Gastrocnemius medialis (tissue), 4 donors: ENCODE data around the gene CRYBA1. TPM values are rescaled to one million over a fixed set of nuclear protein-coding genes. Genes with fewer than 3 reads are reported as not detected.

Source experiments
- ATAC-seq, 2 donors: fragments of 150-250 bp; one replicate each; pipeline ENCODE4 v1.9.1; 2016
- DNase-seq, 2 donors: peaks; one replicate each; pipeline ENCODE4 v3.0.0-alpha.2; 2019
- H3K27ac ChIP-seq, 4 donors: fragments of 200-600 bp; sonication (generic); 1 replicate in 1 of 4; 2 replicates in 3 of 4; pipeline ENCODE4 v1.5.1; 2016 to 2018; ENCODE audit warnings: mild to moderate bottlenecking in 2 of 4, moderate library complexity in 1 of 4
- H3K27me3 ChIP-seq, 3 donors: fragments of 200-600 bp; sonication (generic) in 2 of 3; 1 replicate in 1 of 3; 2 replicates in 2 of 3; pipeline versions ENCODE4 v1.5.1 to v1.6.0; 2016 to 2019; ENCODE audit warnings: mild to moderate bottlenecking in 1 of 3, moderate library complexity in 1 of 3
- H3K36me3 ChIP-seq, 2 donors: fragments of 200-600 bp; sonication (generic) in 1 of 2; one replicate each; pipeline ENCODE4 v1.5.1; 2017 to 2018
- H3K4me1 ChIP-seq, 2 donors: fragments of 200-600 bp; sonication (generic) in 1 of 2; one replicate each; pipeline ENCODE4 v1.5.1; 2016 to 2017; ENCODE audit warnings: mild to moderate bottlenecking in 2 of 2
- H3K4me3 ChIP-seq, 4 donors: fragments of 200-600 bp; sonication (generic) in 3 of 4; 1 replicate in 1 of 4; 2 replicates in 3 of 4; pipeline ENCODE4 v1.5.1; 2016 to 2019; ENCODE audit warnings: mild to moderate bottlenecking in 2 of 4
- H3K9me3 ChIP-seq, 3 donors: fragments of 200-600 bp; sonication (generic) in 2 of 3; 1 replicate in 1 of 3; 2 replicates in 2 of 3; pipeline ENCODE4 v1.5.1; 2016 to 2019
- POLR2A ChIP-seq, 2 donors: fragments of 450-650 bp; IDR thresholded peaks; one replicate each; pipeline ENCODE4 v1.6.1; 2017; ENCODE audit warnings: antibody characterized with exemption in 2 of 2, mild to moderate bottlenecking in 2 of 2, moderate library complexity in 2 of 2
- in situ Hi-C, 4 donors: fragments of 200-750 bp; cut with MboI; loops; one replicate each; pipeline versions ENCODE4 v1.15.0 to v1.8.0; 2017; ENCODE audit warnings: low sequenced_read_pairs in 4 of 4
- intact Hi-C: fragments of 100-400 bp; cut with DNase I; formaldehyde crosslinking; loops from one replicate; pipeline ENCODE4 v1.15.1; 2023; ENCODE audit warnings: low total_unique reads
- total RNA-seq, 4 donors: library from RNA; depleted of rRNA; stranded (reverse); fragments of >200 nt; gene quantifications; one replicate each; pipeline versions ENCODE4 v1.1.0 to v1.2.3, GENCODE V29; 2016
- TF ChIP-seq, protein P1 (sequence below), 5 experiments: fragments of 450-650 bp in 3 of 5; fragments of 200-600 bp in 2 of 5; sonication (generic) in 2 of 5; IDR thresholded peaks in 4 of 5; conservative IDR thresholded peaks in 1 of 5; 1 replicate in 4 of 5; 2 replicates in 1 of 5; pipeline ENCODE4 v1.5.1; 2016 to 2019; ENCODE audit warnings: antibody characterized with exemption in 5 of 5, mild to moderate bottlenecking in 3 of 5, moderate library complexity in 3 of 5

The CRYBA1 gene
- total RNA-seq, 4 donors from 2014 or later = not detected

- Histone ChIP-seq H3K4me1 (no peaks in the 10 kb centered on the region), H3K4me3 (no peak overlapping the region), H3K27me3 (no peaks in the 10 kb centered on the region), H3K27ac (no peak overlapping the region), H3K9me3 (no peaks in the 10 kb centered on the region), H3K36me3 (no peaks in the 10 kb centered on the region)
- in situ Hi-C loops (no loop called here), intact Hi-C loops (no loop called here)
- no peak for ATAC-seq
- TF ChIP-seq, protein P1, sequence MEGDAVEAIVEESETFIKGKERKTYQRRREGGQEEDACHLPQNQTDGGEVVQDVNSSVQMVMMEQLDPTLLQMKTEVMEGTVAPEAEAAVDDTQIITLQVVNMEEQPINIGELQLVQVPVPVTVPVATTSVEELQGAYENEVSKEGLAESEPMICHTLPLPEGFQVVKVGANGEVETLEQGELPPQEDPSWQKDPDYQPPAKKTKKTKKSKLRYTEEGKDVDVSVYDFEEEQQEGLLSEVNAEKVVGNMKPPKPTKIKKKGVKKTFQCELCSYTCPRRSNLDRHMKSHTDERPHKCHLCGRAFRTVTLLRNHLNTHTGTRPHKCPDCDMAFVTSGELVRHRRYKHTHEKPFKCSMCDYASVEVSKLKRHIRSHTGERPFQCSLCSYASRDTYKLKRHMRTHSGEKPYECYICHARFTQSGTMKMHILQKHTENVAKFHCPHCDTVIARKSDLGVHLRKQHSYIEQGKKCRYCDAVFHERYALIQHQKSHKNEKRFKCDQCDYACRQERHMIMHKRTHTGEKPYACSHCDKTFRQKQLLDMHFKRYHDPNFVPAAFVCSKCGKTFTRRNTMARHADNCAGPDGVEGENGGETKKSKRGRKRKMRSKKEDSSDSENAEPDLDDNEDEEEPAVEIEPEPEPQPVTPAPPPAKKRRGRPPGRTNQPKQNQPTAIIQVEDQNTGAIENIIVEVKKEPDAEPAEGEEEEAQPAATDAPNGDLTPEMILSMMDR (IDR thresholded peaks at IDR 0.05 in 4 of 5, conservative IDR thresholded peaks at IDR 0.05 in 1 of 5) = no peak
- no peak for TF ChIP-seq POLR2A (IDR thresholded peaks at IDR 0.05)
- DNase-seq = no peak
Measured at GRCh38 chr17:29235904-29236303, 10.8 kb upstream of the CRYBA1 start.

DNA sequence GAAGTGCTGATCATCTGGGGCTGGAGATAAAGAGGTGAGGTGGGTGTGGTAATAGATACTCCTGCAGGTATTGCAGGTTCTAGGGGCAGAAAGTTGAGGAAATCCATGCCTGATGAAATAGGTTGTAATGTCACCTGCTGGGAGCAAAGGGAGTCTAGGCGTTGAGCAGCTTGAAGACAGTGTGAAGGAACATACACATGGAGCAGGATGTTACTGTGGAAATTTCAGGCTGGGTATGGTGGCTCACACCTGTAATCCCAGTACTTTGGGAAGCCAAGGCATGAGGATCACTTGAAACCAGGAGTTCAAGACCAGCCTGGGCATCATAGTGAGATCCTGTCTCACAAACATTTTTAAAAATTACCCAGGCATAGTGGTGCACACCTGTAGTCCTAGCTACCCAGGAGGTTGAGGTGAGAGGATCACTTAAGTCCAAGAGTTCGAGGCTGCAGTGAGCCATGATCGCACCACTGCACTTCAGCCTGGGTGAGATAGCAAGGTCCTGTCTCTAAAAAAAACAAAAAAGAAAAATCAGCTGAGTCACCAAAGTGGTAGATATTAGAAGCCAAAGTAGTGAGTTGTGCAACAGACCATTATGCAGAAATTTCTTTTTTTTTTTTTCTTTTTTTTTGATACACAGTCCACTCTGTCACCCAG is 9.1 kb upstream of the CRYBA1 start:
- TF ChIP-seq POLR2A (IDR thresholded peaks at IDR 0.05) = no peak
- TF ChIP-seq, protein P1 (IDR thresholded peaks at IDR 0.05 in 4 of 5, conservative IDR thresholded peaks at IDR 0.05 in 1 of 5) = no peak
- in situ Hi-C loops = no loop called here
- Histone ChIP-seq H3K9me3 (no peaks in the 10 kb centered on the region), H3K4me3 (no peak overlapping the region), H3K27me3 (no peaks in the 10 kb centered on the region), H3K4me1 (no peaks in the 10 kb centered on the region), H3K27ac (no peak overlapping the region), H3K36me3 (no peaks in the 10 kb centered on the region)
- ATAC-seq (no peak), DNase-seq (no peak)
- intact Hi-C loops = no loop called here

DNA sequence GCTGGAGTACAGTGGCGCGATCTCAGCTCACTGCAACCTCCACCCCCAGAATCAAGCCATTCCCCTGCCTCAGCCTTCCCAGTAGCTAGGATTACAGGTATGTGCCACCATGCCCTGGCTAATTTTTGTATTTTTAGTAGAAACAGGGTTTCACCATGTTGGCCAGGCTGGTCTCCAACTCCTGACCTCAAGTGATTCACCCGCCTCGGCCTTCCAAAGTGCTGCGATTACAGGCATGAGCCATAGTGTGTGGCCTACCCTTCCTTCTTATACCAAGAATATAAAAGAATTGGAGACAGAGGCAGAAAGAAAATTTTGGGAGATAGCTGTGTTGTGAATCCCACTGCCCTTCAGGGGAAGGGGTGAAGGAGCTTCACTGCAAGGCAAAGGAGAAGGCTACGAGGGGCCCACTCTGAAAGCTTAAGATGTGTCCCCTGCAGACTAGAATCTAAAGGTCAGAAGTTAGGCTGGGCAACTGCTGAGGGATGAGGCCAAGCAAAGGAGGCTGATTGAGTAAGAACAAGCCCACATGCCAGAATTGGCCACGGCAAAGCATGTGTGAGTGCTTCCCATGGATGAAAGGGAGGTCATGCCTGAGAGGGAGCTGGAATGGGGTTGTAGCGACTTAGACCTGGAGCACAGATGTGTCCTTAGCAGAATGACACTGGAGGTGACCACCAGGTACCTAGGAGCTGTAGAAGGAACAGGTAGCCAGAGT is 8.4 kb upstream of the CRYBA1 start:
- ATAC-seq = no peak
- Histone ChIP-seq H3K27me3 (no peaks in the 10 kb centered on the region), H3K36me3 (no peaks in the 10 kb centered on the region), H3K9me3 (no peaks in the 10 kb centered on the region), H3K4me3 (no peak overlapping the region), H3K27ac (no peak overlapping the region), H3K4me1 (no peaks in the 10 kb centered on the region)
- peak in 1 of 2 donors; percentile 24 for DNase-seq
- in situ Hi-C loops (no loop called here), intact Hi-C loops (no loop called here)
- TF ChIP-seq, protein P1 (IDR thresholded peaks at IDR 0.05 in 4 of 5, conservative IDR thresholded peaks at IDR 0.05 in 1 of 5) = no peak
- no peak for TF ChIP-seq POLR2A (IDR thresholded peaks at IDR 0.05)

- ATAC-seq (no peak), DNase-seq (no peak)
- Histone ChIP-seq H3K4me3 (no peak overlapping the region), H3K4me1 (no peaks in the 10 kb centered on the region), H3K27me3 (no peaks in the 10 kb centered on the region), H3K36me3 (no peaks in the 10 kb centered on the region), H3K9me3 (no peaks in the 10 kb centered on the region), H3K27ac (no peak overlapping the region)
- intact Hi-C loops (no loop called here), in situ Hi-C loops (no loop called here)
- TF ChIP-seq, protein P1 (IDR thresholded peaks at IDR 0.05 in 4 of 5, conservative IDR thresholded peaks at IDR 0.05 in 1 of 5) = no peak
Measured at GRCh38 chr17:29240477-29240876, 6.2 kb upstream of the CRYBA1 start.
